Omental fat pad (tissue), 4 donors: ENCODE results near the gene RNF227. TPM values are rescaled to one million over a fixed set of nuclear protein-coding genes. Genes with fewer than 3 reads are reported as not detected.

Experiments
- ATAC-seq: fragments of 150-250 bp; one replicate; pipeline ENCODE4 v1.9.1; 2016; ENCODE audit warnings: mild to moderate bottlenecking, moderate library complexity; ENCODE audit not compliant: low FRiP score
- DNase-seq: peaks from one replicate; pipeline ENCODE4 v3.0.0-alpha.2; 2019; ENCODE audit warnings: low spot score
- total RNA-seq, 4 donors: library from RNA; depleted of rRNA; stranded (reverse); fragments of >200 nt; gene quantifications; one replicate each; pipeline ENCODE4 v1.1.0, GENCODE V29; 2016
- TF ChIP-seq, protein P1 (sequence below), 3 donors: fragments of 450-650 bp; IDR thresholded peaks; one replicate each; pipeline ENCODE4 v1.5.1; 2016 to 2017; ENCODE audit warnings: antibody characterized with exemption in 3 of 3, mild to moderate bottlenecking in 3 of 3, moderate library complexity in 2 of 3

RNF227 gene
- total RNA-seq, 4 donors from 2014 or later: 4.1 to 19.1 (median 9.7) TPM

DNA sequence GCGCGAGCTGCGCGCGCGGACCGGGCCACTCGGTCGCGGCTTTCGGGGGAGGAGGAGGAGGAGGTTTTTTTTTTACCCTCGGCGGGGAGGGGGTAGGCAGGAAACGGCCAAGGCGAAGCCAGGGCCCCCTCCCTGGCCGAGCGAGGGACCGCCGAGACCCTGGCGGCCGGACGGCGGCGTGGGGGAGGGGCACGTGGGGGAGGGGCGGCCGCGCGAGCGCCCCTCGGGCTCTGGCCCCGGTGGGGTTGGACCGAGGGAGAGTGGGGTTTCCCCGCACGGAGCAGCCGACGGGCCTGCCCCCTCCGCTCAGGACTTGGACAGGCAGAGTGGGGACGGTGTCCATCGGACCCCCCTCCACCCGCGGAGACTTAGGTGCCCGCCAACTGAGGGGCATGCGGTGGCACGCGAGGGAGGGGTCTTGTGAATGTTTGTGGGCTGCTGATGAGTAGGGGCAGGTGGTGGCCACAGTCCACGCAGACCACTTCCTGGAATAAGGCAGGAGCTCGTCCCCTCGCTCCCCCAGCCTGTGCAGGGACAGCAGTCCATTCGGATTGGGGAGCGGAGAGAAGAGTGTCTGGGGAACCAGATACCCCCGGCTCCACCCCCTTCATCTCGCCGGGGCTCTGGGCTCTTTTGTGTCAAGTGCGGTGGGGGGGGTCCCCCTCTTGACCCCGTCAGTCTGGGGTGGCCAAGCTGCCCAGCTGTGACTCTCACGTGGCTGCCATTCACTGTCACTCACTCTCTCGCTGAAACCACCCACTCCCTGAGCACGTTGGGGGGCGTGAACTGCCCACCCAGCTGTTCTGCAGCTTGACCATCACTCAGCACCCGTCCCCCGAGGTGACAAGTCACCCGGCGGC lies 30.5 kb downstream of the RNF227 start:
- TF ChIP-seq, protein P1, sequence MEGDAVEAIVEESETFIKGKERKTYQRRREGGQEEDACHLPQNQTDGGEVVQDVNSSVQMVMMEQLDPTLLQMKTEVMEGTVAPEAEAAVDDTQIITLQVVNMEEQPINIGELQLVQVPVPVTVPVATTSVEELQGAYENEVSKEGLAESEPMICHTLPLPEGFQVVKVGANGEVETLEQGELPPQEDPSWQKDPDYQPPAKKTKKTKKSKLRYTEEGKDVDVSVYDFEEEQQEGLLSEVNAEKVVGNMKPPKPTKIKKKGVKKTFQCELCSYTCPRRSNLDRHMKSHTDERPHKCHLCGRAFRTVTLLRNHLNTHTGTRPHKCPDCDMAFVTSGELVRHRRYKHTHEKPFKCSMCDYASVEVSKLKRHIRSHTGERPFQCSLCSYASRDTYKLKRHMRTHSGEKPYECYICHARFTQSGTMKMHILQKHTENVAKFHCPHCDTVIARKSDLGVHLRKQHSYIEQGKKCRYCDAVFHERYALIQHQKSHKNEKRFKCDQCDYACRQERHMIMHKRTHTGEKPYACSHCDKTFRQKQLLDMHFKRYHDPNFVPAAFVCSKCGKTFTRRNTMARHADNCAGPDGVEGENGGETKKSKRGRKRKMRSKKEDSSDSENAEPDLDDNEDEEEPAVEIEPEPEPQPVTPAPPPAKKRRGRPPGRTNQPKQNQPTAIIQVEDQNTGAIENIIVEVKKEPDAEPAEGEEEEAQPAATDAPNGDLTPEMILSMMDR (IDR thresholded peaks at IDR 0.05): no peak
- DNase-seq: no peak
- ATAC-seq: no peak

DNA sequence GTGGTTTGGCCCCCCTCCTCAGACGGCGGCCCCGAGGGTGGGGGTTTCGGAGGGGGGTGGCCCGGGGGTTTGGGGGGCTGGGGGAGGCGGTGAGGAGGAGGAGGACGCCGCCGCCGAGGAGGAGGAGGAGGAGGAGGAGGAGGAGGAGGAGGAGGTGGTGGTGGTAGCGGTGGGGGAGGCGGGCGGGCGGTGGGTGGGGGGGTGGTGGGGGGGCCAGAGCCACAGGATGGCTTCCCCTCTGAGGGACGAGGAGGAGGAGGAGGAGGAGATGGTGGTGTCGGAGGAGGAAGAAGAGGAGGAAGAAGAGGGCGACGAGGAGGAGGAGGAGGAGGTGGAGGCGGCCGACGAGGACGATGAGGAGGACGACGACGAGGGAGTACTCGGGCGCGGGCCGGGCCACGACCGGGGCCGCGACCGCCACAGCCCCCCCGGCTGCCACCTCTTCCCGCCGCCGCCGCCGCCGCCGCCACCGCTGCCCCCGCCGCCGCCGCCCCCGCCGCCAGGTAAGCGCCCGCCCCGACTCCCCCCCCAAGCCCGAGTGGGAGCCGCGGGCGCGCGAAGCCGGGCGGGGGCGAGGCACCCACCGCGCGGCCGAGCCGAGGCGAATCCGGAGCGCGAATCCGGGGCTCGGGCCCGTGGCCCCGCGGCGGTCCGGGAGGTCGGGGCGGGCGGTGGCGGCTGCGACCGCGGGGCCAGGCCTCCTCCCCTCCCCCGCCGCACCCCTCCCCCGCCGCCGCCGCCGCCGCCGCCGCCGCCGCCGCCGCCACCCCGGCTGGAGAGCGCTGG lies 31.3 kb downstream of the RNF227 start:
- ATAC-seq (no peak), DNase-seq (no peak)
- TF ChIP-seq, protein P1 (IDR thresholded peaks at IDR 0.05): no peak

DNA sequence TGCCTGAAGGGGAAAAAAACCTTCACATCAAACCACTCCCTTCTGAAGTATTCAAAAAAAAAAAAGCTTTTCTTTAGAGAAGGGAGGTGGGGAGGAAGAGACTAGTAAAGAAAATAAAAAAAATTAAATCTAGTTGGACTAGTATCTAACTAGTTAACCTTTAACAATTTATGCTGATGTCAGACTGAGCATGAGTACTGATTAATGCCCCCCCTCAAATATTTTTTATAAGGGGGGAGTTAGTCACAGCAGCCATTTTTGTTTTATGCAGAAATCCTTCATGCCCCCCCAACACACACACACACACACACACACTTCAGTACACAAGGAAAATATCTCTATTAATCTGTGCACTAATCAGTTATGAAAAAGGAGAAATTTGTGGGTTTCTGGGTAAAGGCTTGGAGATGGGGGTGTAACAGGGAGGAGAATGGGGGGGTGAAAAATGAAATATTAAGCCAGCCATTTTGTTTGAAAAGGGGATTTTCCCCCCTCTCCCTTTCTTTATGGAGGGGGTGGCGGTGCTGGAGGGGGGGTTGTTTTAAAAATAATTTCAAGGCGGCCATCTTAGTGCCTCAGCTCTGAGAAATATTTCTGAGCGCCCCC lies 32.2 kb downstream of the RNF227 start:
- DNase-seq: no peak
- TF ChIP-seq, protein P1 (IDR thresholded peaks at IDR 0.05): no peak
- ATAC-seq: no peak

DNA sequence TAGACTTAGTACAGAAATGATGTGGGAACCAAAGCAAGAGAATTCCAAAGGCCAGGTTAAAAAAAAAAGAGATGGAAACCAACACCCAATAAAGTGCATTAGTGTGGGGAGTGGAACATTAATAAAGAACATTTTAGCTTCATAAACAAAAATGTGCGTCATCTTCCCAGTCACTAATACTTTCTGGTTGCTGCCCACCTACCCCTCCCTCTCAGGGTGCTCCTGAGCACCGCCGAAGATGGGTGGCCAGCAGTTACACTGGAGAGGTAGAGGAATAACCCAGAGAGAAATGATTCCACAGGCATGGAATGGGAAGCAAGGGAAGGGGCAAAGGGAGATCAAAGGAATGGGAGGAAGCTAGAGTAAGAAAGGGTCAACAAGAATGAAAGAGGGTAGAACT lies 33.5 kb downstream of the RNF227 start:
- ATAC-seq: no peak
- no peak for DNase-seq
- TF ChIP-seq, protein P1 (IDR thresholded peaks at IDR 0.05): no peak

DNA sequence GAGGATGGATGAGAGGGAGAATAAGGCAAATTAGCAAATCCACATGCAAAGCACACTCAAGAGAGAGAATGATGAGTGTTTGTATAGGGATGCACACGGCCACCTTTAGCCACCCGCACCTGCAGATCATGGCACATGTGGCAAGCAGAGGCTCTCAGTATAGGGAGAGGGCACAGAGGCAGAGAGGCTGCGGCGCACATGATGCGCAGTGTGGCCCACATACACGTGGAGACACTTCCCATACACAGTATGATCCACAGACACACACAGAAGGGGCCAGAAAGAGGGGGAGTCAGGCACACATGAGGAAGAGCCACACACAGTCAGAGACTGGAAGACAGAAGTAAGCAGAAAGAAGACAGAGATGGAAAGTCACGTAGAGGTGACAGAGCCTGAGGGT lies 34.0 kb downstream of the RNF227 start:
- ATAC-seq: no peak
- TF ChIP-seq, protein P1 (IDR thresholded peaks at IDR 0.05): no peak
- no peak for DNase-seq

DNA sequence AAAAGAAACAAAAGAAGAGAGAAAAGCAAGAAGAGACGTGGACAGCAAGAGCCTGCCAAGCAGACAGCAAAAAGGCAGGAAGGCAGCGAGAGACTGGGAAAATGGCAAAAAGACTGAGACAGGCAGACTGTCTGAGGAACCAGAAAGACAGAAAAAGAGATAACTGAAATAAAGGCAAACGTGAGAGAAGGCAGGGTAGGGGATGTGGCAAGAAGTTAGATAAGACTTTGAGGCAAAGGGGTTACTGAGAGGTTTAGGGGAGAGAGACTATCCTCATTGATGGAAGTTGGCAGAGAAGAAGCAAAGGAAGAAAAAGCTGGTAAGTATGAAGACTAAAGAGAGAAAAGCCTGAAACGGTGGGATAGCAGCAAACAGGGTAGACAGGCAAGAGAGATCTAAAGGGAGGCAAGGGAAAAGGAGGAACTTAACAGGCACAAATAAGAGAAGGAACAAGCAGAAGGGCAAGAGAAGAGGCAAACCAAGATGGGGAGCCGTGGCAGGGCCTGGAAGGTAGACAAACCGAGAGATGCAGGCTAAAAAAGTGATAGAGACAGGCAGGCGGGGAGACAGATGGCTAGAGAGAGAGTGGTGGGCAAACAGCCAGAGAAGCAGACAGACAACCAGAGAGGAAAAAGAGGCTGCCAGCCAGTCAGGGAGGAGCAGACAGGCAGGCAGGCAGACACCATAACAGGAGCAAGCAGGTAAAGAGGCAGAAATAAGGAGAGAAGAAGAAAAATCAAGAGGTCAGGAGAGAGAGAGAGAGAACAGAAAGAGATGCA lies 34.6 kb downstream of the RNF227 start:
- TF ChIP-seq, protein P1 (IDR thresholded peaks at IDR 0.05): no peak
- ATAC-seq (no peak), DNase-seq (no peak)
